Measurements from ENCODE around the gene APBA3. TPM values are rescaled to one million over a fixed set of nuclear protein-coding genes. Genes with fewer than 3 reads are reported as not detected.

The APBA3 gene, protein sequence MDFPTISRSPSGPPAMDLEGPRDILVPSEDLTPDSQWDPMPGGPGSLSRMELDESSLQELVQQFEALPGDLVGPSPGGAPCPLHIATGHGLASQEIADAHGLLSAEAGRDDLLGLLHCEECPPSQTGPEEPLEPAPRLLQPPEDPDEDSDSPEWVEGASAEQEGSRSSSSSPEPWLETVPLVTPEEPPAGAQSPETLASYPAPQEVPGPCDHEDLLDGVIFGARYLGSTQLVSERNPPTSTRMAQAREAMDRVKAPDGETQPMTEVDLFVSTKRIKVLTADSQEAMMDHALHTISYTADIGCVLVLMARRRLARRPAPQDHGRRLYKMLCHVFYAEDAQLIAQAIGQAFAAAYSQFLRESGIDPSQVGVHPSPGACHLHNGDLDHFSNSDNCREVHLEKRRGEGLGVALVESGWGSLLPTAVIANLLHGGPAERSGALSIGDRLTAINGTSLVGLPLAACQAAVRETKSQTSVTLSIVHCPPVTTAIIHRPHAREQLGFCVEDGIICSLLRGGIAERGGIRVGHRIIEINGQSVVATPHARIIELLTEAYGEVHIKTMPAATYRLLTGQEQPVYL
- total RNA-seq (27.5 TPM), polyA plus RNA-seq (ENCODE audit: insufficient read depth, low read depth, low replicate concordance) (17.1 TPM)
- long read RNA-seq, donor 1: 0 reads
- long read RNA-seq, donor 2, partial matches to known transcripts: 0 of 1 reads
- long read RNA-seq, donor 2, other reads (novel, unspliced or antisense): 0 of 1 reads
- long read RNA-seq, donor 3, partial matches to known transcripts: 0 of 3 reads
- long read RNA-seq, donor 3, other reads (novel, unspliced or antisense): 0 of 3 reads
- long read RNA-seq, donor 4, partial matches to known transcripts: 0 of 3 reads
- long read RNA-seq, donor 4, other reads (novel, unspliced or antisense): 0 of 3 reads
- long read RNA-seq, donor 5: 0 reads
- long read RNA-seq, donor 6, partial matches to known transcripts: 0 of 4 reads
- long read RNA-seq, donor 6, other reads (novel, unspliced or antisense): 0 of 4 reads
- long read RNA-seq, donor 7, full-length matches to known transcripts: 7 of 21 reads
- long read RNA-seq, donor 7, partial matches to known transcripts: 9 of 21 reads
- long read RNA-seq, donor 7, other reads (novel, unspliced or antisense): 5 of 21 reads
- long read RNA-seq, donor 8, partial matches to known transcripts: 0 of 1 reads
- long read RNA-seq, donor 8, other reads (novel, unspliced or antisense): 0 of 1 reads
- long read RNA-seq, donor 9, partial matches to known transcripts: 0 of 1 reads
- long read RNA-seq, donor 9, other reads (novel, unspliced or antisense): 0 of 1 reads
- long read RNA-seq, donor 10, partial matches to known transcripts: 0 of 6 reads
- long read RNA-seq, donor 10, other reads (novel, unspliced or antisense): 0 of 6 reads

DNA sequence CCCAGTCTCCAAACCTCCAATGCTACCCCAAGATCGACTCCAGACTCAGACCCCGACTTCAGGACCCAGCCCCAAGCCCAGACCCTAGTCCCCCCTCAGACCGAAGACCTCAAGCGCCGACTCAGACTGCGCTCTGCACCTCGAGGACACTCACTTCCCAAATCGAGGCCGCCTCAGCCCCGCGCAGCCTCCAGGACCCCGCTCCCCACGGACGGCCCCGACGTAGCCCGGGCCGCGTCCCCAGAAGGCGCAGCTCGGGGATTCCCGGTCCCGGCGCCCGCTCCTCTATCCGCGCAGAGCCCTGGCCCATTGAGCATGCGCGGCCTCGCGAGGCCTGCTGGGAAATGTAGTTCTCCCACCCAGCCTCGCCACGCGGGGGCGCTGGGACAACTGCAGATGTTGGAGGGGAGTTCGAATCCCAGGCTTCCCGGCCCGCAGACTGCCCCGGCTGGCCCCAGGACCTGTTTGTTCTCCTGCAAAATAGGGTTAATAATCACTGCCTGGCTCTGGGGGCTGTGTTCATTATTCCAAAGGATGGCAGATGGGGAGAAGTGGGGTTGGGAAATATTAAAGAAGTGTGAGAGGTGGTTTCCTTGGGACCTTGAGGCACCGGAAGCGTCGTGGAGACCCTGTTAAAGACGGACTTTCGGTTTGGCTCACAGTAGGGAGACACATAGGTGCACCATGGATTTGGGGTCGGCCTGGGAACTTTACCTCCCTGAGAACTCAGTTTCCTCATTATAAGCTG is at the start of gene APBA3:
APBA3 (minus strand) TSS at position 311 of the 748 bp plus-strand sequence. CDS start 1,428 bp downstream, outside the sequence.
- TF ChIP-seq, protein P1, sequence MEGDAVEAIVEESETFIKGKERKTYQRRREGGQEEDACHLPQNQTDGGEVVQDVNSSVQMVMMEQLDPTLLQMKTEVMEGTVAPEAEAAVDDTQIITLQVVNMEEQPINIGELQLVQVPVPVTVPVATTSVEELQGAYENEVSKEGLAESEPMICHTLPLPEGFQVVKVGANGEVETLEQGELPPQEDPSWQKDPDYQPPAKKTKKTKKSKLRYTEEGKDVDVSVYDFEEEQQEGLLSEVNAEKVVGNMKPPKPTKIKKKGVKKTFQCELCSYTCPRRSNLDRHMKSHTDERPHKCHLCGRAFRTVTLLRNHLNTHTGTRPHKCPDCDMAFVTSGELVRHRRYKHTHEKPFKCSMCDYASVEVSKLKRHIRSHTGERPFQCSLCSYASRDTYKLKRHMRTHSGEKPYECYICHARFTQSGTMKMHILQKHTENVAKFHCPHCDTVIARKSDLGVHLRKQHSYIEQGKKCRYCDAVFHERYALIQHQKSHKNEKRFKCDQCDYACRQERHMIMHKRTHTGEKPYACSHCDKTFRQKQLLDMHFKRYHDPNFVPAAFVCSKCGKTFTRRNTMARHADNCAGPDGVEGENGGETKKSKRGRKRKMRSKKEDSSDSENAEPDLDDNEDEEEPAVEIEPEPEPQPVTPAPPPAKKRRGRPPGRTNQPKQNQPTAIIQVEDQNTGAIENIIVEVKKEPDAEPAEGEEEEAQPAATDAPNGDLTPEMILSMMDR (IDR thresholded peaks at IDR 0.05; ENCODE audit: borderline replicate concordance, extremely low read depth, insufficient read depth): peak; percentile 76
- peak; percentile 92 to 97 (median 95) for DNase-seq
- peak within 1 kb of the TSS; percentile 79 to 98 (median 94) for H3K9ac ChIP-seq (ENCODE audit: low read length in 3 of 3)
- H3K4me3 ChIP-seq (ENCODE audit: low read length in 3 of 3): peak within 1 kb of the TSS; percentile 92 to 96 (median 93)
- H3K27ac ChIP-seq (ENCODE audit: low read depth in 2 of 2, low read length in 2 of 2): peak within 1 kb of the TSS; percentile 99
- H3K27me3 ChIP-seq (ENCODE audit: control insufficient read depth, insufficient read depth, low read length): no peaks in the 10 kb centered on the region
- intact Hi-C loops (cut with DNase I): no loop called here
- FAIRE-seq: no peak
- peaks cover 0 to 18% (median 3%) of the 10 kb centered on the region in 3 donors for H3K4me1 ChIP-seq (ENCODE audit: control insufficient read depth in 2 of 3, insufficient read depth in 2 of 3, low read depth in 1 of 3, low read length in 3 of 3)
- peaks cover 0 to 12% (median 0%) of the 10 kb centered on the region in 3 donors for H3K36me3 ChIP-seq (ENCODE audit: control insufficient read depth in 2 of 3, insufficient read depth in 3 of 3, low read length in 3 of 3)
- no peaks in the 10 kb centered on the region for H3K9me3 ChIP-seq (ENCODE audit: control insufficient read depth in 2 of 3, insufficient read depth in 1 of 3, low read length in 3 of 3)

DNA sequence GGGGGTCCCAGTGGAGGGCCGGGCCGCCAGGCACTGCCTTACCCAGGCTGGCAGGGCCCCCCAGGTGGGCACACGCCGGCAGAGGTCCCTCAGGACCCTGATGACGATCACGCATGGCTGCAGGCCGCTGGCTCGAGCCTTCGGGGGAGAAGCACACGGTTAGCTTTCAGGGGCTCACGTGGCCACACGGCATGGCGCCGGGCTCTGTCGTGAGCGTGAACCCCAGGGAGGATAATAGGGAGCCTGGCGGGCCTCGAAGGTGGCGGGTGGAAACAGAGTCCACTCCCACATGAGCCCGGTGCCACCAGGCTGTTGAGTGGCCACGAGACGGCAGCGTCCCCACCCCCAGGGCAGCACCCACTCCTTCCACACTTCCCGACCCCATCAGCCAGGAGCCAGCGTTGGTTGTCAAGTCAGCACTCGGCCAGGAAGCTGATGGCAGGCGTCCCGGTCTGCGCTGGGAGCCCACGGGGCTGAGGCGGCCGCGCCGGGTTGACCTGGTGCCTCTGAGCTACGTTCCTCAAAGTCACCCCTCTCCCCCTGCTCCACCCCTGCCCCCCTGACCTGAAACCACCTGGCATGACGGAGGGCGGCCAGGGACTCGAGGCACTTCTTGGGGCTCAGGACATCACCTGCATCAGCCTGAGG is 49.3 kb upstream of the APBA3 start:
- no peak overlapping the region for H3K27ac ChIP-seq (ENCODE audit: low read depth in 2 of 2, low read length in 2 of 2)
- TF ChIP-seq, protein P1 (IDR thresholded peaks at IDR 0.05; ENCODE audit: borderline replicate concordance, extremely low read depth, insufficient read depth): no peak
- no peak overlapping the region for H3K9ac ChIP-seq (ENCODE audit: low read length in 3 of 3)
- peaks cover 0 to 14% (median 0%) of the 10 kb centered on the region in 3 donors for H3K4me1 ChIP-seq (ENCODE audit: control insufficient read depth in 2 of 3, insufficient read depth in 2 of 3, low read depth in 1 of 3, low read length in 3 of 3)
- H3K9me3 ChIP-seq (ENCODE audit: control insufficient read depth in 2 of 3, insufficient read depth in 1 of 3, low read length in 3 of 3): no peaks in the 10 kb centered on the region
- intact Hi-C loops (cut with DNase I): no loop called here
- H3K4me3 ChIP-seq (ENCODE audit: low read length in 3 of 3): no peak overlapping the region
- no peaks in the 10 kb centered on the region for H3K36me3 ChIP-seq (ENCODE audit: control insufficient read depth in 2 of 3, insufficient read depth in 3 of 3, low read length in 3 of 3)
- no peak for DNase-seq
- H3K27me3 ChIP-seq (ENCODE audit: control insufficient read depth, insufficient read depth, low read length): no peaks in the 10 kb centered on the region
- FAIRE-seq: no peak
